ENCODE measurements around the gene STX8.

STX8 gene

DNA sequence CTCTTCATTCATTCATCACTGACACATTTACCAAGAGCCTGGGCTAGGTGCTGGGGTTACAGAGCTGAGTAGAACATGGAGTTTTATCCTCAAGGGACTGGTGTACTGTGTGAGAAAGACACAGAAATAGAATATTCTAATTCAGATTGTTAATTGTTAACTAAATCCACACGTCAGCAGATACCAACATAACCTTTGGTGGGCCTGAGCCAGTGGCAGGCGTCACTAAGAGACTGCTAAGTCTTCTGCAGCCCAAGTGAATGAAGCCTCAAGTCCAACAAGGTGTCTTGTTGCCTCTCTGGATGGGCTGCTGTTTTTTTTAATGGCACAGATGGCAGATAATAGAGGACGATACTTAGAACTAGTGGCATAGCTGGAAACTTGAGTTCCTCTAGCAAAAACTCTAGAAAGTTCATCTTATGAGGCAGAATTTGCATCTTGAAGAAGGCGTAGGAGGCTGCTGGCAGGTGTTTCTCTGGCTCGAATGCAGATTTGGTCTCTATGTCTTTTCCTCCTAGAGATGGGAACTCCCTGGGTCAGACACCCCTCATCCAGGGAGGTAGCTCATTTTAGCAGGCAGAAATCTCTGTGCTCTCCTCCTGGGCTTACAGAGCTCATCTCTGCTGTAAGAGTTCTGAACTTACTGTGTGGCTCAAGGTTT lies 374.8 kb downstream of the STX8 start:
- DNase-seq = no peak
